SHP77 (cell line): ENCODE results near the gene STX2.
"Not testable (repeated sequence)": the region's sequence is repeated elsewhere in the genome, so short reads cannot be mapped to it uniquely, and the experiment has no call there.

Experiments used
- DNase-seq, 2 experiments: peaks; one replicate each; lab custom pipeline; 2025; lab: John Stamatoyannopoulos, UW

STX2 gene

DNA sequence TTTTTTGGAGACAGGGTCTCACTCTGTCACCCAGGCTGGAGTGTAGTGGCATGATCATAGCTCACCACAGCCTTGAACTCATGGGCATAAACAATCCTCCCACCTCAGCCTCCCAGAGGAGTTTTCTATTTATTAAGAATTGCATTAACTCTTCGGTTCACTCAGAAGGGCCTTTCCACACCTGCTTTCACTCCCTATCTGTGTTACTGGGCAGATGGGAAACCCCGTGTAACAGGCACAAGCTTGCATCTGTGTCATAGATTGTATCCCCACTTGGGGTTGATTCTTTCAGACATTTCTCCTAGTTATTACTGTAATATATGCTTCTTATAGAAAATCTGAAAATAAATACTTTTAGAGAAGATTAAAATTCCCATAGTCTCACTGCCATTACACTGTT is 38.7 kb downstream of the STX2 start:
- DNase-seq = no peak

DNA sequence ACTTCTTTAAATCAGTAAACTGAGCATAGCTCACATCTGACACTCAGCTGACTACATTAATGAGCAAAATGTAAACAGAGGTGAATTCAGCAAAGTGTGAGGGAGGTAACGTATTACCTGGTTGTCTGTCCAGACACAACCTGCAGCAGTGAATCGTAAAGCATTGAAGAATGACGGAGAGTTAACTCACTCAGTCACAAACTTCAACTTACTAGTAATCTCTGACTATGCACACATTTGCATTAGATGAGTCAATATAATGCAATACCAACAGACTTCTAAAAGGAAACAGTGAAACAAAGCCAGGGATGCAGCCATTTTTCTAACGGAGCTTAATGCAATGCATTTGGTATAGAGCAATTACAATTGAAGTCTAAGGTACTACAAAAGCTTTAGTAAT is 40.0 kb downstream of the STX2 start:
- no peak for DNase-seq

DNA sequence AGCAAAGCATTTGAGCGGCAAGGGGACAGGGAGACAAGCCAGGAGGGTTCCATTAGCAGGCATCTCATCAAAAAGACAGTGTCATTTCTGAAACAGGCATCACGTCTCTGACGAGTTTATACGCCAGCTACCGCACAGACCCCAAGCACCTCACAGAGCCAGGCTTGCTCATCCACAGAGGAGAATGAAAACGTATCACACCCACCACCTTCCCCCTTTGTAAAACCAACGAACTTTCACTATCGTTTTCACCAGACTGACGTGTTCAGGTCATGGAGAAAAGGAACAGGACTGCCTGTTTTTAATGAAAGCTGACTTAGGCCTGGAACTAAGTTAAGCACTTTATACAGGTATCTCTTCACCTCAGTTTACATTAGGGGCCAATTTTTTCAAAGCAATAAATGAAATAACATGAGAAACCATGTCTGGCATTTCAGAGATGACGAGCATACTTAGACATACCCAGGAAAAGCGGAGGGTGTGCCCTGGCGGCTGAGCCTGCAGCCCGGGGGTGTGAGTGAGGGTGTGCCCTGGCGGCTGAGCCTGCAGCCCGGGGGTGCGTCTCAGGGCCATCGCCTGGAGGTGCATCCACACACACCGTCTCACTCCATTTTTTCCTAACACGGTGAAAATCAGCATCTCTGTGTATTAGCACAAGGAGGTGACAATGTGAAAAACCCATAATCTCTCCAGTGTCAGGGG is 41.9 kb downstream of the STX2 start:
- no peak for DNase-seq

DNA sequence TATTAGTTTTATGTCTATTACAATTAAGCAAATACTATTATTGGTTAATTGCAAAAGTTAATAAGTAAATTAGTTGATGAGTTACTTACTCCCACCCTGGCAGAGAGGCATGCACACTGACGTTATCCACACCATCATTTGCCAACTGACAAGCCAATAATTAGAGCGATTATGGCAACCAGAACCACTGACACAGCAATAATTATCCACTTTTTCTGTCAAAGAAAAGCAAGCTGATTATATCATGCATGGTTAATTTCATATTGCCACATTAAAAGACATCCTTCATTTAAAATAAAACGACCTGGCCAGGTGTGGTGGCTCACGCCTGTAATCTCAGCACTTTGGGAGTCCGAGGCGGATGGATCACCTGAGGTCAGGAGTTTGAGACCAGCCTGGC is 43.1 kb downstream of the STX2 start:
- DNase-seq = no peak

DNA sequence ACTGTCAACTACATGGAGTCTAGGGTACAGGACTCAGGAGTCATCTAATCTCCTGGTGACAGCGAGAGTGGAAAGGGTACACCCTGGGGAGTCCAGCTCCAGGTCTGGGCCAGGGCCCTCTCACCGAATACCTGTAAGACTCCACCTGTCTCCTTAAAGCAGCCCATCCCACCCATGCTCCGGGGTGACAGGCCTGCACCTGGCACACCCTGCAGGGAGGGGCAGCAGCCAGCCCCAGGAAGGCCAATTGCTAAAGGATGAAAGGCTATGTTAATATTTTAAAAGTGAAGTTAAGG is 45.5 kb downstream of the STX2 start:
- no peak for DNase-seq

DNA sequence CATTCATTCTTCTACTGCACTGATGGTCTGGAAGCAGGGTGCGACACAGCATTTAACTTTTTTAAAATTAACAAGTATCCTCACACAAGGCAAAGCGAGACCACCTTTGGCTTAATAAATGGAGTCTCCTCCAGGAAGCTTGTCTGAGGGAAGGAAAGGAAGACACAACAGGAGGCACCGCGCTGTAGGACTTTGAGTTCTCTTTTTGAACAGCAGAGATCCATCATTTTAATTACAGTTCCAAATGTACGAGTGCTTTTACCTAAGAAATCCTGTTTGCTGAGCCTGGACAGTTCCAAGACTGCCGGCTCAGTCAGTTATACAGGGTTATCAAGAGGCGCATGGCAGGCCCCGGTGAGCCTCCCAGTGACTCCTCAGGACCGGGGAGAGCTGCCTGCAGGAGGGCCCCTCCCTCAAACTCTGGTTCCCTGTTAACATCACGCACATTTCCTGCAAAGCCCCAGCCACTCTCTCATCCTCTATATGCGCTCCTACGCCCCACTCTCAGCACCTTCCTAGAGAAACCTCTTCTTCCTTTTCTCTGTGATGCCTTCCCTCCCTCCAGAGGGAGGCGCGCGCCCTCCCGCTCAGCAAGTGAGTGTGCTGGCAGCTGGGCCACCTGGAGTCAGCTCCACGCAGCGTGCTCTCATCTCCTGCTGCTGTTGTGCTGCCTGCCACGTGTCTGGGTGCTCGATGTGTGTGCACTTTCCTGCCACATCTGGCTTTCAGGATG is 46.1 kb downstream of the STX2 start:
- DNase-seq = no peak

DNA sequence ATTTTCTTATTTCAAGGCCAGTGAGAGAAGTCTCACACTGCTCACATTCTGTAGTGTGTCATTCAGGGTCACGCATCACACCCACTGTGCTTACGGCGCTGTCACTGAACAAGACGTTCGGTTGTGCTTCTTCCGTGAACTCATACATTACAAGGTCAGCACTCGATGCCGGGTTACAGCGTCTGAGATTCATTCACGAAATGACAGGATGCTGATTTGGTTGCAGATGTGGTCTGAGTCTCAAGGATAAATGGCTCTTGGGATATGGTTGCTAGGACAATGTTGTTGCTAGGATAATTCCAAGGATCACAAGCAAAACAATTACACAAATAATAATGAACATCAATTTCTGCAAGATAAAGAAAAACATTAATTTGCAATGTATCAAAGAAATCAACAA is 47.4 kb downstream of the STX2 start:
- DNase-seq = no peak

DNA sequence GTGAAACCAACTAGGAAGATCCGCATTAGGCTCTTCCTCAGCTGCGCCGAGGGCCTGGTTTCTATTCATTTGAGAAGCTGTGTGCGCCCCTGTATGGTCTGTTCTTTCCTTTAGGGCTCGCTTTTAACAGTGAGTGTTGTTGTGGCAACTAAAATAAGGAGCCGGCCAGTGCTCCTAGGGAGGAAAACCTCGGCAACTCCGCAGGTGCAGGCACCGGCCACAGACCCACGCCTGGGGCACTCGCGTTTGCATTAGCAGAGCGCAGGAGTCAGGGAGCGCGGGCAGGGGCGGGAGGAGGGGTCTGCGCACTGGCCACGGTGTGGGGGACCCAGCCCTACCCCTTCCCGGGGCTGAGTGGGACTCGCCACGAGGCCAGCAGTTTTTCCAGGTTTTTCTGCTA is 50.5 kb downstream of the STX2 start:
- no peak for DNase-seq

DNA sequence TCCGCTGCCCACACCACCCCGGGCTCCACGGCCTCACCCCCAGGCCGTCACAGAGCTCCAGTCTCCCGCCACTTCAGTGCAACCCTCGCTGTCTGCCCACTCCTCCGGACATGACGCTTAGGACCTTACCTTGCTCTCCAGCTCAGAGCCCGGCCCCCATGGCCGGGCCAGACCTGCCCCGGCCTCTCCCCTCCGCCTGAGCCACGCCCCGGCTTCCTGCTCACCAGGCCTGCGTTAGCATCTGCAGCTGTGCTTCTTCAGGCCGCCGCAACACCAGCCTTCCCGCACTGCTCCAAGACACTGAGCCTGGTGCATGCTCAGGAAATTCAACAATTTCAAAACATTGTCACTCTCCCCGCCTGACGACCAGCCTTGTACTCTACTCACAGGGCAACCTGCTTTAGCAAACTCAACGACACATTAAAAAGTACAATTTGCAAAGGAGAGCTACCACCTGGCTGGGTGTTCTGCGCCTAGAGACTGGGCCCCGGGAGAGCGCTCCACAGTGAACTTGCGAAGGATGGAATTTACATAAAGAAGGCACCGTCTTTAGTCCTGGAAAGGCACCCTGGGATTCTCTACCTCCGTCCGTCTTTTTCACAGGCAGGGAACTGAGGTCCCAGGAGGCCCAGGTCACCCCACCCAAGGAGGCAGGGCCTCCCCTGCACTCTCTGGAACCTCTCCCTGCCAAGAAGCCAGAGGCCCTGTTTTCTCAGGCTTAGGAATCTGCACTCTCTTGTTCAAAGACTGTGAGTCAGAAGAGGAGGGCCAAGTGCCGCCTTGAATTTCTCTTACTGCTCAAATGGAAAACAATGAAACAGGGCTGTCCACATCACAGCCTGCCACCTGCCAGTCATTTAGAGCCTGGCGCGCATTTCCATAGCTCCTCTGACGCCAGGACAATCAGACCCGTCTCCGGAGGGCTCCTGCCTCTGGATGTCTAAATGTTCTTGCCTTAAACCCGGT is 51.3 kb downstream of the STX2 start:
- no peak for DNase-seq

DNA sequence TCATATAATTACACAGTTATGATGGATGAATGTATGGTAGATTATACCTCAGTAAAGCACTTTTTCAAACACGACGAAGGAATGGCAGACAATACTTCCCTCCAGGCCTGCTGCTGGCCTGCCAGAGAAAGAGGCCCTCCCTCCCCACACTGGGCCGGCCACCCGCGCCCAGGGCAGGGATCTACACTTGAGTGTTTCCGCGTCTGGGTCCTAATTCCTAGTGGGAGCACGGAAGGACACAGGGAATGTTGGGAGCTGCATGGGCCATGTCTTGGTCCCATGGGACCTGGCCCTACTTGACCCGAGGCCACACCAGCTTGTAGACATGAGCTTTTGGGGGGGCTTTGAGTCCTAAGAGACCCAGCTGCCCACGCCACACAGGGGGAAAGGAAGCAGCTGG is 52.0 kb downstream of the STX2 start:
- no peak for DNase-seq

DNA sequence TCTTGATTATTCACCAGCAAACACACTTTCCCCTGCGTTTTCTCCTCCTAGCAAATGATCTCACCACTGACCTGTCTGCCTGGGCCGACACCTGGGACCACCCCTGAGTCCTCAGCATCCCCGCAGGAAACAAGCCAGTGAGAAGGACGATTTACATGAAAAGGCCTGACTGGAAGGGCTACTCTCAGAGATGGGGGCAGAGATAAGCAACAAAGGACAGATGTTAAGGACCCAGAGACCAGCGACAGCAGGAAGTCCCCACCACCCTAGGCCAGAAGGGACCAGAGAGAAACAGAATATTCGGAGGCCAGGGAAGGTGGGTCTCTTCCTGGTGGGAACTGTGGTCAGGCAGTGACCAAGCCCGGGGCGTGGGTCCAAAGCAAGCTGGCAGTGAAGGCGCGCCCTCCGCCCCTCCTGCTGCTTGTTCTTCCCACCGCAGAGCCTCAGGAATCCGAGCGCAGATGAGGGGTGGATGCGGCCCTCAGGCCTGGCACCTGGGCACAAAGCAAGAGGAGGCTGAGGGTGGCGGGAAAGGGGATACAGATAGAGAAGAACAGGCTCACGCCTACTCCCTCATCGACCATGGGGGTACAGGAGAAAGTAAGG is 55.8 kb downstream of the STX2 start:
- DNase-seq = no peak

DNA sequence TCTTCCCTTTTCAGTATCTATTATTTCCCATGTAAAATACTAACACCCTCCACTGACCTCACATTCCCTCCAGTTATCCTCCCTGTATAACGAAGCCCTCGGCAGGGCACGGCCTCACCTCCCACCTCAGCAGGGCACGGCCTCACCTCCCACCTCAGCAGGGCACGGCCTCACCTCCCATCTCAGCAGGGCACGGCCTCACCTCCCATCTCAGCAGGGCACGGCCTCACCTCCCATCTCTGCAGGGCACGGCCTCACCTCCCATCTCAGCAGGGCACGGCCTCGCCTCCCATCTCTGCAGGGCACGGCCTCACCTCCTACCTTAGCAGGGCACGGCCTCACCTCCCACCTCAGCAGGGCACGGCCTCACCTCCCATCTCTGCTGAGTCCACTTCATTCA is 56.8 kb downstream of the STX2 start:
- not testable (repeated sequence) for DNase-seq

DNA sequence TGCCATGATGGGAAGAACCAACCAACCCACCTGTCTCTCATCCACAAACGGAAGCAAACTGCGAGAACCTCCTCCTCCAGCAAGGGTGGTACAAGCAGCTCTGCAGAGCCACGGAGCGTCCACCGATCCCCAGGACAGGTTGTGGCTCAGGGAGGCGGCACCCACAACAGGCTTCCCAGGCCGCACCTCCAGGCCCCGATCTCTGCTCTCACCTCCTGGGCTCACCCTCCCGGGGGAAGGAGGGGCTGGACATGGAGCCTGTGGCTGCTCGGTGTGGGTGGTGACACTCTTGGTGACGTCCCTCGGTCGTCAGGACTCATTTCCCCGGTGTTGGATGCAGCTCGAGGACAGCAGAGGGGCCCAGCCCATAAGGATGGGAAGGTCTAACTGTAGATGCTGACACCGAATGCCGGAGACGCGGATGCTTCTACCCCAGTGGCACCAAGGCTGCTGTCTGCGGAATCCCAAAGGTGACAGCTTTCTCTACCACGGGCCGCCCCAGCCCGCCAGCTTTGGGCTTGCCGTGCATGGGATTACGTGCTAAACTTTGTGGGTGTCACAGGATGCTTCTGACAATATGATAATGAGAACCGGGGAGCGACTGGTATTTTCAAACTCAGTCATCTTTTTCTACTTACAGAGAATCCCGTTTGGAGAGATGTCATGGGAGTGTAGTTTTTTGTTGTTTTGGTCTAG is 58.0 kb downstream of the STX2 start:
- DNase-seq = no peak

DNA sequence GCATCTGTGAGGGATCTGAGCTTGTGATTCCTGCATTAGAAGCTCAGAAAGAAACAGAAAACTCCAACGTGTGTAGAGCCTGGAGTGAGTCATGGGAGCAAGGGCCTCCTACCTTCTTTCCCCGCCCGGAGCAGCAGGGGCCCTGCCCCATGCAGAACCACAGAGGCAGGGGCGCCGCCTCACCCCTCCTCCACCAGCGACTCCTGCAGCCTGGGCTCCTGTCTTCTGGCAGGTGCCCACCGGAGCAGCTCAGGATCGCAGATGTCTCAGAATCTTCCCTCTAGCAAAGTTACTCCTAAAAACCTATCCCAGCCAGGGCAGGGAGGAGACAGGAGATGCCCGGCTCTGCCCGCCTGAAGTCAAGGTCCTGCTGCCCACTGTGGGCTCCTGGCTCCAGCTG is 58.7 kb downstream of the STX2 start:
- DNase-seq = no peak

DNA sequence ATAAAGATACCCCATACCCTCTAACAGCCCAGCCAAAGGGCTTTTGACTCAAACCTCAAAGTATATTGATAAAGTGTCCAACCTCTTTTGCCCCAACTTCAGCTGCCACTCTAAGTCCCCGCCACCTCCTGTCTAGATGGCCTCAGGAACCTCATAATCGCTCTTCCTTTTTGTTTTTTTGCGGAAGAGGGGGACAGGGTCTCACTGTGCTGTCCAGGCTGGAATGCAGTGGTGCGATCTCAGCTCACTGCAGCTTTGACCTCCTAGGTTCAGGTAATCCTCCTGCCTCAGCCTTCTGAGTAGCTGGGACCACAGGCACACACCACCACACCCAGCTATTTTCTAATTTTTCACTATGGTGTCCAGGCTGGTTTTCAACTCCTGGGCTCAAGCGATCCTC is 60.3 kb downstream of the STX2 start:
- no peak for DNase-seq

DNA sequence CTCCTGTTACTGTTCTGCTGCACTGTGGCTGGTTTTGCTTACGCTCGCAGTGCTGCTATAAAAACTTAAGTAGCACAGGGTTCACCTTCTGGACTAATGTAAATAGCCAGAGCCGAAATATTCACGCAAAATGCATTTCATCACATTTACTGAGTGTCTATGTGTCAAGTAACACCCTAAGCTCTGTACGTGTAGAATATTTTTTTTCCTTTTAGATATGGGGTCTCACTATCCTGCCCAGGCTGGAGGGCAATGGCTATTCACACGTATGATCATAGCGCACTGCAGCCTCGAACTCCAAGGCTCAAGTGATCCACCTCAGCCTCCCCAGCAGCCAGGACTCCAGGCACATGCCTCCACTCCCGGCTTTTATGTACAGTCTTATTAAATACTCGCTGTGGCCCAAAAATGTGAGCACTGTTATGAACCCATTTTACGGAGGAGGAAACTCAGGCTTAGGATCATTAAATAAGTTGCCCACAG is 62.2 kb downstream of the STX2 start:
- no peak for DNase-seq

DNA sequence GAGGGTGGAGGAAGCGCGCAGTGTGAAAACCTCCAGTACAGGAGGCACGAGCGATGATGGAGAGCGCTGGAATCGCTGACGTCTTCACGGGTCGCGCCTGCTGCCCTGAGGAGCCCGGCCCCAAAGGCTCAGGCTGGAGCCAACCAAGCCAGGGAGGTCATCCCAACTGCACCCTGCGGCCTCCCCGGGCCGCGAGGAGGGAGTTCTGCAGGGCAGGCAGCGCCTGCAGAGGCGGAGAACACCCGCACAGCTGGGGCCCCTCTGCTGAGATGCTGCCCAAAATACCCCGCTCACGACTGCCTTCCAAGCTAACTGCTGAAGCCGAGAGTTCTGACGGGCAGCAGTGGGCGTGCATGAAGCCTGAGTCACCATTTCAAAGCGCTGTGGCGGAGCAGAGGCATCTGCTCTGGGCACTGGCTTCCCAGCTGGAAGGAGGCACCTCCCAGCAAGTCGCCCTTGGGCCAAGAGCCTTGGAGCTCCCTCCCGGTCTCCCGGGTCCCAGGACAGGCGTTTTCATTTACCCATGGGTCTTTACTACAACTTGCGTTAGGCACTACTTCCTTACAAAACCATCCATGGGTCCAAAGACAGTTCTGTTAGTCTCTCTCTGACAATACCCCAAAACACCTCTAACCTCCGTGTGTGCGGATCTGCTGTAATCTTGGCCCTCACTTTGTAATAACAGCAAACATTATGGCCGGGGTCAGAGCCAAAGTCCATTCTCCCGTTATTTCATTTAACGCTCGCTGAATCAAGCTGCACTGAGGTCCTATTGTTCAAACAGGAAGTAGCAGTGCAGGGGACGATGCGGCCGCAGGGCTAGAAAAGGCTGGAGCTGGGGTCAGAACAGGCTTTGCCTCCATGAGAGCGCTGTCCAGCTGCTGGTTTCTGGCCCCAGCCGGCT is 62.8 kb downstream of the STX2 start:
- peak; percentile 61 to 82 for DNase-seq

DNA sequence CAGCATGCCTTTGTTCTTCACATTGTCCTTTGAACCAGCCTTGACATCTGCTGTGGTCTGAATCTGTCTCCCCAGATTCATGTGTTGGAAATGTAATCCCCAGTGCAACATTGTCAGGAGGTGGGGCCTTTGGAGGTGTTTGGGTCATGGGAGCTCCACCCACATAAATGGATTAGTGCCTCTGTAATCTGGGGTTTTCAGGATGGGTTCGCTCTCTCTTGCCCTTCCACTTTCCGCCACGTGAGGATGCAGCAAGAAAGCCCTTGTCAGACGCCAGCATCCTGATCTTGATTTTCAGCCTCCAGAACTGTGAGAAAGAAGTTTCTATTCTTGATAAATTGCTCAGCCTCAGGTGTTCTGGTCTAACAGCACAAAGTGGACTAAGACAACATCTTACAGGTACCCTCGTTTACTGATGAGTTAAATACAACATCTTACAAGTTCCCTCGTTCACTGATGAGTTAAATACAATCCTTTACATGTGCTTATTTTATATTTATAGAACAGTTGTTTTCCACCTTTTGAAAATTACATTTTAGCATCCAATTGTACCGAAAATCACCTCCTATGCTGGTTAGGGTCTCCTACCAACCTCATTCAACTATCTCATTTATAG is 68.5 kb downstream of the STX2 start:
- no peak for DNase-seq

DNA sequence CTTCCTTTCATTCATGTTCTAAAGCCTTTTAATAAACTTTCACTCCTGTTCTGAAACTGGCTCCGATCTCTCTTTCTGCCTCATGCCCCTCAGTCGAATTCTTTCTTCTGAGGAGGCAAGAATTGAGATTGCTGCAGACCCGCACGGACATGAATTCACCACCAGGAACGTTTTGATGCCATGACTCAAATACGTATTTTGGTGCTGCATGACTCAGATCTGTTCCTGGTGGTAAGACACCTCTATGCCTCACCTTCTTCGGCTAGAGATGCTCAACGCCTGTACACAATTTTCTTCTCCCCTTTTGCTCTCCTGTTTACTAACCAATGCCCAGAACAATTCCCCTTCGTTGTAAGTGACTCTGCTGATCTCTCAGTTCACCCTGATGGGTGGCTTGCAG is 70.9 kb downstream of the STX2 start:
- DNase-seq = no peak

DNA sequence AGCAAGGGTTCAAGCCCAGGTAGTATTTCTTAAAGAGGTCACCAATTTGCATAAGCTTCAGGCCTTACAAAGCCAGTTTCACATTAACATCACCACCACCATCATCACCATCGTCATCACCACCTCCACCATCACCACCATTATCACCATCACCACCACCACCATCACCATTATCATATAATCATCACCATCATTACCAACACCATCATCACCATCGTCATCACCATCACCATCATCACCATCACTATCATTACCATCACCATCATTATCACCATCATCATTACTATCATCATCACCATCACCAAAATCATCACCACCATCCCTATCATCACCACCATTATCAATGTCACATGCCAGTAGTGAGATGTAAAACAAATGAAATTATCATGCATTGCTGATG is 72.6 kb downstream of the STX2 start:
- no peak for DNase-seq
